ENCODE measurements around the gene FOXK1. TPM values are rescaled to one million over a fixed set of nuclear protein-coding genes. Genes with fewer than 3 reads are reported as not detected.

FOXK1 gene
- total RNA-seq, 2 experiments from 2014 or later, result 32.7 to 33.2 TPM

- Mint-ChIP-seq H3K36me3 (ENCODE audit: low read depth) (no peaks in the 10 kb centered on the region), H3K9me3 (peaks cover 7% of the 10 kb centered on the region), H3K4me3 (no peak overlapping the region), H3K27me3 (no peaks in the 10 kb centered on the region), H3K4me1 (no peaks in the 10 kb centered on the region), H3K27ac (no peak overlapping the region)
- CTCF ChIA-PET, result no interaction called here
- DNase-seq, result no peak
- POLR2A ChIA-PET, result no interaction called here
Measured at GRCh38 chr7:4653771-4654170, 28.3 kb upstream of the FOXK1 start.

- Mint-ChIP-seq H3K9me3 (peaks cover 15% of the 10 kb centered on the region), H3K27me3 (no peaks in the 10 kb centered on the region), H3K36me3 (ENCODE audit: low read depth) (peaks cover 7% of the 10 kb centered on the region), H3K4me1 (peaks cover 3% of the 10 kb centered on the region), H3K27ac (no peak overlapping the region), H3K4me3 (no peak overlapping the region)
- POLR2A ChIA-PET, result no interaction called here
- no peak for DNase-seq
- CTCF ChIA-PET, result no interaction called here
Measured at GRCh38 chr7:4655311-4655710, 26.8 kb upstream of the FOXK1 start.

GRCh38 chr7:4655896-4656295 lies 26.2 kb upstream of the FOXK1 start:
- no peak overlapping the region for H3K4me3 Mint-ChIP-seq
- no peak for DNase-seq
- H3K36me3 Mint-ChIP-seq (ENCODE audit: low read depth), result peaks cover 8% of the 10 kb centered on the region
- H3K4me1 Mint-ChIP-seq, result peaks cover 3% of the 10 kb centered on the region
- no peak overlapping the region for H3K27ac Mint-ChIP-seq
- ChIA-PET POLR2A (no interaction called here), CTCF (no interaction called here)
- no peaks in the 10 kb centered on the region for H3K27me3 Mint-ChIP-seq
- peaks cover 21% of the 10 kb centered on the region for H3K9me3 Mint-ChIP-seq

DNA sequence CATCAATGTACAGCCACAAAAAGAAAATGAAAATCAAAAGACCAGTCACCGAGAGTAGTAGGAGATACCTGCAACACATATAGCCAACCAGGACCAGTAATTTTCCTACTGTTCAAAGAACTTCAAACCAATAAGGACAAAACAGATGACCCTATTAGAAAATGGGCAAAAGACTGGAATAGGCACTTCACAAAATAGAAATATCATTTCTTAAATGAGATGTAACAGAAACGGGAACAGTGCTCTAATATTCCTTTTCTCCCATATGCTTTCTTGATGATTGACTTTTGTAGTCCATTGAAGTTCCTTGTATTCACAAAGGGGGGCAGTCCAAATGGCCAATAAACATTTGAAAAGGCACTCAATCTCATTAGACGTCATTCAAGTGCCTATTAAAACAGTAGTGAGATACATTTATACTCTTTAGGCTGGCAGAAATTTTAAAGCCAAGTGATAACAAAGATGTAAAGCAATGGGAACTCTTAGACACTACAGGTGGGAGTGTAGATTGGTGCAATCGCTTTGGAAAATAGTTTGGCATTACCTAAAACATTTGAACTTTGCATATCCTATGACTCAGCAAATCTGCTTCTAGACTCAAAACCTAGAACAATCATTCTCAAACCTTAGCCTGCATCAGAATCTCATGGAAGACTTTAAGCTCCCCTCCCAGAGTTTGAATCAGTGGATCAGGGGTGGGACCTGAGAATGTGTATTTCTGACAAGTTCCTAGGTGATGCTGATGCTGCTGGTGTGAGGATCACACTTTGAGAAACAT lies 24.3 kb upstream of the FOXK1 start:
- peaks cover 3% of the 10 kb centered on the region for H3K4me1 Mint-ChIP-seq
- peaks cover 8% of the 10 kb centered on the region for H3K36me3 Mint-ChIP-seq (ENCODE audit: low read depth)
- no peak overlapping the region for H3K27ac Mint-ChIP-seq
- no peaks in the 10 kb centered on the region for H3K27me3 Mint-ChIP-seq
- H3K4me3 Mint-ChIP-seq, result no peak overlapping the region
- peaks cover 24% of the 10 kb centered on the region for H3K9me3 Mint-ChIP-seq
- DNase-seq, result no peak
- ChIA-PET CTCF (no interaction called here), POLR2A (no interaction called here)

GRCh38 chr7:4659551-4660286 lies 22.4 kb upstream of the FOXK1 start:
- Mint-ChIP-seq H3K4me3 (no peak overlapping the region), H3K27ac (no peak overlapping the region), H3K27me3 (no peaks in the 10 kb centered on the region), H3K9me3 (peaks cover 27% of the 10 kb centered on the region), H3K36me3 (ENCODE audit: low read depth) (peaks cover 8% of the 10 kb centered on the region), H3K4me1 (peaks cover 6% of the 10 kb centered on the region)
- CTCF ChIA-PET, result interaction anchor here (1.5 kb wide), 1 partner anchor 15 kb away, joined by 3 read pairs; no protein-coding TSS in a partner anchor
- POLR2A ChIA-PET, result interaction anchor here (1.5 kb wide), 1 partner anchor 18 kb away, joined by 4 read pairs; no protein-coding TSS in a partner anchor
- no peak for DNase-seq

DNA sequence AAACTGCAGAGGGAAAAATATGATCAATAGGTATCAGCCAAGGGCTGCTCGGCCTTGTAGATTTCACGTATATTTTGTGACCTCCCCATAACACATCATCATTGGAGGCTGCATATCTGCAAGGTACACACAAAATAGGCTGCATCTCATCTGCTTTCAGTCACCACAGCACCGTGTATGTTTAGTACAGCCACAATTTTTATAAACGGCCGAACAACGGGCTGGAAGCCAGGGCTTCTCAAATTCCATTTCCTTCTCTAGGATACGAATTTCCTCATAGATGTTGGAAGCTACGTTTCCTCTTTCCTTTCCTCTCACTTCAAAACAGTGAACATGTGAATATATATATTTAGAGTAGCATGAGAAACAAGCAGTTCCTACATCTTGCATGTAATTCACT lies 20.2 kb upstream of the FOXK1 start:
- Mint-ChIP-seq H3K9me3 (peaks cover 27% of the 10 kb centered on the region), H3K36me3 (ENCODE audit: low read depth) (peaks cover 8% of the 10 kb centered on the region), H3K4me3 (no peak overlapping the region), H3K27ac (no peak overlapping the region), H3K27me3 (no peaks in the 10 kb centered on the region), H3K4me1 (peaks cover 6% of the 10 kb centered on the region)
- ChIA-PET CTCF (no interaction called here), POLR2A (interaction anchor here (2.3 kb wide), 1 partner anchor 20 kb away, joined by 11 read pairs; no protein-coding TSS in a partner anchor)
- DNase-seq, result no peak

- POLR2A ChIA-PET, result interaction anchor here (0.7 to 2.3 kb wide), 2 partner anchors 18 to 22 kb away, joined by 3 to 11 read pairs; no protein-coding TSS in a partner anchor
Measured at GRCh38 chr7:4663239-4664018, 18.7 kb upstream of the FOXK1 start.

GRCh38 chr7:4665661-4666060 lies 16.4 kb upstream of the FOXK1 start:
- Mint-ChIP-seq H3K36me3 (ENCODE audit: low read depth) (no peaks in the 10 kb centered on the region), H3K9me3 (peaks cover 8% of the 10 kb centered on the region), H3K4me1 (peaks cover 3% of the 10 kb centered on the region), H3K27me3 (no peaks in the 10 kb centered on the region), H3K4me3 (no peak overlapping the region), H3K27ac (no peak overlapping the region)
- ChIA-PET POLR2A (no interaction called here), CTCF (no interaction called here)
- DNase-seq, result no peak

More at GRCh38 chr7:4663239-4664018, 18.7 kb upstream of the FOXK1 start:
- CTCF ChIA-PET, result no interaction called here
- no peak for DNase-seq
- Mint-ChIP-seq H3K27ac (no peak overlapping the region), H3K36me3 (ENCODE audit: low read depth) (peaks cover 8% of the 10 kb centered on the region), H3K27me3 (no peaks in the 10 kb centered on the region), H3K4me1 (peaks cover 6% of the 10 kb centered on the region), H3K4me3 (no peak overlapping the region), H3K9me3 (peaks cover 22% of the 10 kb centered on the region)

DNA sequence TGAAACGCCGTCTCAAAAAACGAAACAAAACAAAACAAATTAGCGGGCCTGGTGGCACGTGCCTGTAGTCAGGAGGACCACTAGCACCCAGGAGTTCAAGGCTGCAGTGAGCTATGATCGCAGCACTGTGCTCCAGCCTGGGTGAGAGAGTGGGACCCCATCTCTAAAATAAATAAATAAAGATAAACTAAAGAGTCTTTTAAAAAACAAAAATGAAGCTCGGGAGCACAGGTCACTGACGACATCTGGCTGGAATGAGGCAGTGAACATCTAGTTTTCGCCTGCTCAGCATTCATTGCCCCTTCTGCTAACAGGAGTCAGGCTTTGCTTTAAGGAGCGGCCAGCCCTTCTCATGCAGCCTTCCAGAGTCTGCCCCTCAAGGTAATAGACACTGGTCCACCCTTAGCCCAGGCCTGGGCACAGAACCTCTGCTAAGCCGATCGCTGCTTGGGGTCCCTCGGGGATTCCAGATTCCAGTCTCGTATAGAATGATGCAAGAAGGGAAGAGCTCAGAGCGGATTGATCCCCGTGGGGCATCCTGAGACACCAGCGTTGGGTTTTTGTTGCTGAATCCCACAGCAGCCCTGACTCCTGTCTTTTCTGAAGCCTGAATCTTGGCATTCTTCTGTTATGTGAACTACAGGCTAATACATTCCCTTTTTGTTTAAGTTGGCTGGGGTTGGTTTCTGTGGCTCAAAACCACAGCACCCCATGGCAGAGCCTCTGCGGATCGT lies 14.2 kb upstream of the FOXK1 start:
- DNase-seq, result no peak
- H3K36me3 Mint-ChIP-seq (ENCODE audit: low read depth), result peaks cover 3% of the 10 kb centered on the region
- ChIA-PET POLR2A (no interaction called here), CTCF (no interaction called here)
- no peak overlapping the region for H3K4me3 Mint-ChIP-seq
- peaks cover 9% of the 10 kb centered on the region for H3K9me3 Mint-ChIP-seq
- H3K27ac Mint-ChIP-seq, result no peak overlapping the region
- H3K27me3 Mint-ChIP-seq, result no peaks in the 10 kb centered on the region
- H3K4me1 Mint-ChIP-seq, result peaks cover 3% of the 10 kb centered on the region

DNA sequence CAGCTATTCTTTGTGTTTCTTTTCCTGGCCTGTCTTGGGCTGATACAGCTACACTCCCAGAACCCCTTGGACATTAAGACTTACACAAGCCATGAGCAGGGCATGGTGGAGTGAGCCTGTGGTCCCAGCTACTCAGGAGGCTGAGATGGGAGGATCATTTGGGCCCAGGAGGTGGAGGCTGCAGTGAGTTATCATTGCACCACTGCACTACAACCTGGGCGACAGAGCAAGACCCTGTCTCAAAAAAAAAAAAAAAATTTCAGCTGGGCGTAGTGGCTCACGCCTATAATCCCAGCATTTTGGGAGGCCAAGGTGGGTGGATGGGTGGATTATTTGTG lies 13.6 kb upstream of the FOXK1 start:
- Mint-ChIP-seq H3K36me3 (ENCODE audit: low read depth) (peaks cover 3% of the 10 kb centered on the region), H3K27me3 (no peaks in the 10 kb centered on the region), H3K27ac (no peak overlapping the region), H3K4me3 (no peak overlapping the region), H3K4me1 (peaks cover 3% of the 10 kb centered on the region), H3K9me3 (peaks cover 9% of the 10 kb centered on the region)
- CTCF ChIA-PET, result no interaction called here
- no peak for DNase-seq
- POLR2A ChIA-PET, result no interaction called here

DNA sequence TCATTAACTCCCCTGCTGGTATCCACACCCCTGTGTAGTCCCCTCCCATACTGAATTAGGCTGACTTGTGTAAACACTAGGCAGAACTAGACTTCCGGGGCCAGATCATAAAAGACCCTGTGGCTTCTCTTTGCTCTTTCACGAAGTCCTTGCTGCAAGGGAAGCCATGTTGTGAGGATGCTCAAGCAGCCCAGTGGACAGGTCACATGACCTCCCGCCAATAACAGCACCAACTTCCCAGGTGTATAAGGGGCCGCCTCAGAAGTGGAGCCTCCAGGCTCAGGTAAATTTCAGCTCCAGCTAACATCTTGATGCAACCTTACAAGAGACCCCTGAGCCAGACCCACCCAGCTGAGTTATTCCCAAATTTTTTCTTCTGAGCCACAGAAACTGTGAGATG lies 11.3 kb upstream of the FOXK1 start:
- H3K4me1 Mint-ChIP-seq, result no peaks in the 10 kb centered on the region
- ChIA-PET POLR2A (interaction anchor here (1.0 kb wide), 1 partner anchor 11 kb away, joined by 3 read pairs; the partner anchor contains the start of gene FOXK1), CTCF (no interaction called here)
- no peak for DNase-seq
- peaks cover 6% of the 10 kb centered on the region for H3K9me3 Mint-ChIP-seq
- H3K36me3 Mint-ChIP-seq (ENCODE audit: low read depth), result peaks cover 3% of the 10 kb centered on the region
- H3K4me3 Mint-ChIP-seq, result no peak overlapping the region
- no peaks in the 10 kb centered on the region for H3K27me3 Mint-ChIP-seq
- H3K27ac Mint-ChIP-seq, result no peak overlapping the region

- no peak overlapping the region for H3K27ac Mint-ChIP-seq
- H3K4me1 Mint-ChIP-seq, result no peaks in the 10 kb centered on the region
- POLR2A ChIA-PET, result interaction anchor here (0.8 kb wide), 1 partner anchor 34 kb away, joined by 3 read pairs; no protein-coding TSS in a partner anchor
- H3K27me3 Mint-ChIP-seq, result no peaks in the 10 kb centered on the region
- peaks cover 6% of the 10 kb centered on the region for H3K9me3 Mint-ChIP-seq
- CTCF ChIA-PET, result interaction anchor here (0.7 to 1.6 kb wide), 2 partner anchors 34 to 1635 kb away, joined by 3 to 6 read pairs; no protein-coding TSS in a partner anchor
- H3K36me3 Mint-ChIP-seq (ENCODE audit: low read depth), result peaks cover 3% of the 10 kb centered on the region
- no peak for DNase-seq
- no peak overlapping the region for H3K4me3 Mint-ChIP-seq
Measured at GRCh38 chr7:4675771-4676367, 6.2 kb upstream of the FOXK1 start.
